SK-N-SH (cell line): ENCODE data around the gene KIT.

ENCODE experiments used
- CHD2 ChIP-seq: fragments of 150-350 bp; IDR thresholded peaks from 2 replicates; pipeline ENCODE4 v1.6.1; 2018; ENCODE audit warnings: low read length; ENCODE audit not compliant: partially characterized antibody
- CTCF ChIP-seq: fragments of 200-600 bp; sonication (generic); IDR thresholded peaks from 2 replicates; pipeline ENCODE4 v1.6.1; 2017; ENCODE audit warnings: antibody characterized with exemption, mild to moderate bottlenecking, moderate library complexity
- EZH2phosphoT487 ChIP-seq: fragments of 200-600 bp; sonication (generic); IDR thresholded peaks from 2 replicates; pipeline ENCODE4 v1.6.1; 2017; ENCODE audit warnings: low read depth, mixed run types, mild to moderate bottlenecking, antibody characterized with exemption, moderate library complexity, borderline replicate concordance
- FOXM1 ChIP-seq: IDR thresholded peaks from 2 replicates; pipeline ENCODE4 v1.4.0; 2012; ENCODE audit warnings: low read depth, mild to moderate bottlenecking
- IRF3 ChIP-seq: fragments of 150-350 bp; IDR thresholded peaks from 2 replicates; pipeline ENCODE4 v1.6.1; 2016; ENCODE audit warnings: mild to moderate bottlenecking, low read depth, low read length
- NFIC ChIP-seq: IDR thresholded peaks from 2 replicates; pipeline ENCODE4 v1.4.0; 2012; ENCODE audit warnings: borderline replicate concordance
- NRF1 ChIP-seq: IDR thresholded peaks from 2 replicates; pipeline ENCODE4 v1.6.1; 2012; ENCODE audit warnings: low read depth, mild to moderate bottlenecking, low read length
- POLR2AphosphoS5 ChIP-seq: IDR thresholded peaks from 2 replicates; pipeline ENCODE4 v1.6.1; 2012; ENCODE audit warnings: low read depth, low read length
- RAD21 ChIP-seq: IDR thresholded peaks from 2 replicates; pipeline ENCODE4 v1.6.1; 2012; ENCODE audit warnings: mild to moderate bottlenecking, low read length
- TAF1 ChIP-seq: IDR thresholded peaks from 2 replicates; pipeline ENCODE4 v1.6.1; 2012; ENCODE audit warnings: low read depth, mild to moderate bottlenecking, low read length, moderate library complexity, borderline replicate concordance
- YY1 ChIP-seq: IDR thresholded peaks from 2 replicates; pipeline ENCODE4 v1.4.0; 2012; ENCODE audit warnings: low read depth, mild to moderate bottlenecking
- ZBTB33 ChIP-seq: IDR thresholded peaks from 2 replicates; pipeline ENCODE4 v1.4.0; 2012; ENCODE audit warnings: low read depth, borderline replicate concordance
- TF ChIP-seq, protein P1 (sequence below): IDR thresholded peaks from 2 replicates; pipeline ENCODE4 v1.6.1; 2012; ENCODE audit warnings: mild to moderate bottlenecking, low read depth, low read length, moderate library complexity
- TF ChIP-seq, protein P2 (sequence below): IDR thresholded peaks from 2 replicates; pipeline ENCODE4 v1.4.0; 2012; ENCODE audit warnings: low read depth

DNA sequence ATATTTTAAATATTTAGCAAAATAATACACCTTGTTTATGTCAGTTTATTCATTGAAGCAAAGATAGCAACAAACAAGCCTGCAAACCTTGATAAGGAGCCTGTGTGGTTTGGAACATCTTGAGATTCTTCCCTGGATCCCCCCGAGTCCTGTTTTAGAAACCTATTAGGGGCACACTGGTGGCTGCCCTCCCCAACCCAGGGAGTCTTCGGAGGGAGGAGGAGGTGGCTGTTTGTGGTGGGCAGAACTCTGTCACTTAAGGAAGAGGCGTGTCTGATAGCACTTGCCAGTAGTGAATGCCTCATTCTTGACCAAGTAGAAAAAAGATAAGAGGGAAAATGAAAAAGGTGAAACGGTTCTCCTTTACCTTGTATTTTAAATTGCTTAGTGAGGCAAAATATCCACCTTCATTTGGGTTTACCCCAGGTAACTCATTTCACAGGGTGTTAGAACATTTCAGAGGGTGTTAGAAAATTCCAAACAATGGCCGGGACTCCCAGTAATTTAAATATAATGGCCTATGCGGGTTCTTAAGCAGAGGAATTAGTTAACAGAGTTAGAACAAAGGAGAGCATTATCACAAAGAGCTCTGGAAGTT lies 10.4 kb downstream of the KIT start:
- TF ChIP-seq TAF1 (no peak), ZBTB33 (no peak), CHD2 (no peak), FOXM1 (no peak), RAD21 (no peak), CTCF (no peak), EZH2phosphoT487 (no peak), POLR2AphosphoS5 (no peak), NFIC (no peak), IRF3 (no peak), NRF1 (no peak), YY1 (no peak)
- TF ChIP-seq, protein P1, sequence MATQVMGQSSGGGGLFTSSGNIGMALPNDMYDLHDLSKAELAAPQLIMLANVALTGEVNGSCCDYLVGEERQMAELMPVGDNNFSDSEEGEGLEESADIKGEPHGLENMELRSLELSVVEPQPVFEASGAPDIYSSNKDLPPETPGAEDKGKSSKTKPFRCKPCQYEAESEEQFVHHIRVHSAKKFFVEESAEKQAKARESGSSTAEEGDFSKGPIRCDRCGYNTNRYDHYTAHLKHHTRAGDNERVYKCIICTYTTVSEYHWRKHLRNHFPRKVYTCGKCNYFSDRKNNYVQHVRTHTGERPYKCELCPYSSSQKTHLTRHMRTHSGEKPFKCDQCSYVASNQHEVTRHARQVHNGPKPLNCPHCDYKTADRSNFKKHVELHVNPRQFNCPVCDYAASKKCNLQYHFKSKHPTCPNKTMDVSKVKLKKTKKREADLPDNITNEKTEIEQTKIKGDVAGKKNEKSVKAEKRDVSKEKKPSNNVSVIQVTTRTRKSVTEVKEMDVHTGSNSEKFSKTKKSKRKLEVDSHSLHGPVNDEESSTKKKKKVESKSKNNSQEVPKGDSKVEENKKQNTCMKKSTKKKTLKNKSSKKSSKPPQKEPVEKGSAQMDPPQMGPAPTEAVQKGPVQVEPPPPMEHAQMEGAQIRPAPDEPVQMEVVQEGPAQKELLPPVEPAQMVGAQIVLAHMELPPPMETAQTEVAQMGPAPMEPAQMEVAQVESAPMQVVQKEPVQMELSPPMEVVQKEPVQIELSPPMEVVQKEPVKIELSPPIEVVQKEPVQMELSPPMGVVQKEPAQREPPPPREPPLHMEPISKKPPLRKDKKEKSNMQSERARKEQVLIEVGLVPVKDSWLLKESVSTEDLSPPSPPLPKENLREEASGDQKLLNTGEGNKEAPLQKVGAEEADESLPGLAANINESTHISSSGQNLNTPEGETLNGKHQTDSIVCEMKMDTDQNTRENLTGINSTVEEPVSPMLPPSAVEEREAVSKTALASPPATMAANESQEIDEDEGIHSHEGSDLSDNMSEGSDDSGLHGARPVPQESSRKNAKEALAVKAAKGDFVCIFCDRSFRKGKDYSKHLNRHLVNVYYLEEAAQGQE = no peak
- TF ChIP-seq, protein P2, sequence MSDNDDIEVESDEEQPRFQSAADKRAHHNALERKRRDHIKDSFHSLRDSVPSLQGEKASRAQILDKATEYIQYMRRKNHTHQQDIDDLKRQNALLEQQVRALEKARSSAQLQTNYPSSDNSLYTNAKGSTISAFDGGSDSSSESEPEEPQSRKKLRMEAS = no peak
